ENCODE results near the gene CELF1.

Gene CELF1

GRCh38 chr11:47504910-47505309, 48.0 kb downstream of the CELF1 start:
- TF ChIP-seq, protein P1, sequence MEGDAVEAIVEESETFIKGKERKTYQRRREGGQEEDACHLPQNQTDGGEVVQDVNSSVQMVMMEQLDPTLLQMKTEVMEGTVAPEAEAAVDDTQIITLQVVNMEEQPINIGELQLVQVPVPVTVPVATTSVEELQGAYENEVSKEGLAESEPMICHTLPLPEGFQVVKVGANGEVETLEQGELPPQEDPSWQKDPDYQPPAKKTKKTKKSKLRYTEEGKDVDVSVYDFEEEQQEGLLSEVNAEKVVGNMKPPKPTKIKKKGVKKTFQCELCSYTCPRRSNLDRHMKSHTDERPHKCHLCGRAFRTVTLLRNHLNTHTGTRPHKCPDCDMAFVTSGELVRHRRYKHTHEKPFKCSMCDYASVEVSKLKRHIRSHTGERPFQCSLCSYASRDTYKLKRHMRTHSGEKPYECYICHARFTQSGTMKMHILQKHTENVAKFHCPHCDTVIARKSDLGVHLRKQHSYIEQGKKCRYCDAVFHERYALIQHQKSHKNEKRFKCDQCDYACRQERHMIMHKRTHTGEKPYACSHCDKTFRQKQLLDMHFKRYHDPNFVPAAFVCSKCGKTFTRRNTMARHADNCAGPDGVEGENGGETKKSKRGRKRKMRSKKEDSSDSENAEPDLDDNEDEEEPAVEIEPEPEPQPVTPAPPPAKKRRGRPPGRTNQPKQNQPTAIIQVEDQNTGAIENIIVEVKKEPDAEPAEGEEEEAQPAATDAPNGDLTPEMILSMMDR (IDR thresholded peaks at IDR 0.05; ENCODE audit: insufficient read depth, low read depth, low read length, missing control alignments): no peak
- H3K4me3 ChIP-seq (ENCODE audit: low read depth, low read length): no peak overlapping the region
- DNase-seq (ENCODE audit: low read depth): no peak

- H3K4me3 ChIP-seq (ENCODE audit: low read depth, low read length): no peak overlapping the region
- DNase-seq (ENCODE audit: low read depth): no peak
- TF ChIP-seq, protein P1 (IDR thresholded peaks at IDR 0.05; ENCODE audit: insufficient read depth, low read depth, low read length, missing control alignments): no peak
Measured at GRCh38 chr11:47503227-47503626, 49.7 kb downstream of the CELF1 start.

- no peak for DNase-seq (ENCODE audit: low read depth)
Measured at GRCh38 chr11:47502767-47503166, 50.2 kb downstream of the CELF1 start.

GRCh38 chr11:47501101-47501500, 51.8 kb downstream of the CELF1 start:
- TF ChIP-seq, protein P1 (IDR thresholded peaks at IDR 0.05; ENCODE audit: insufficient read depth, low read depth, low read length, missing control alignments): no peak
- H3K4me3 ChIP-seq (ENCODE audit: low read depth, low read length): no peak overlapping the region

More at GRCh38 chr11:47502767-47503166, 50.2 kb downstream of the CELF1 start:
- no peak overlapping the region for H3K4me3 ChIP-seq (ENCODE audit: low read depth, low read length)
- TF ChIP-seq, protein P1 (IDR thresholded peaks at IDR 0.05; ENCODE audit: insufficient read depth, low read depth, low read length, missing control alignments): no peak

GRCh38 chr11:47500121-47500520, 52.8 kb downstream of the CELF1 start:
- H3K4me3 ChIP-seq (ENCODE audit: low read depth, low read length): no peak overlapping the region
- TF ChIP-seq, protein P1 (IDR thresholded peaks at IDR 0.05; ENCODE audit: insufficient read depth, low read depth, low read length, missing control alignments): no peak
- DNase-seq (ENCODE audit: low read depth): no peak

More at GRCh38 chr11:47501101-47501500, 51.8 kb downstream of the CELF1 start:
- no peak for DNase-seq (ENCODE audit: low read depth)

- no peak overlapping the region for H3K4me3 ChIP-seq (ENCODE audit: low read depth, low read length)
- no peak for DNase-seq (ENCODE audit: low read depth)
- TF ChIP-seq, protein P1 (IDR thresholded peaks at IDR 0.05; ENCODE audit: insufficient read depth, low read depth, low read length, missing control alignments): no peak
Measured at GRCh38 chr11:47499614-47500013, 53.3 kb downstream of the CELF1 start.

DNA sequence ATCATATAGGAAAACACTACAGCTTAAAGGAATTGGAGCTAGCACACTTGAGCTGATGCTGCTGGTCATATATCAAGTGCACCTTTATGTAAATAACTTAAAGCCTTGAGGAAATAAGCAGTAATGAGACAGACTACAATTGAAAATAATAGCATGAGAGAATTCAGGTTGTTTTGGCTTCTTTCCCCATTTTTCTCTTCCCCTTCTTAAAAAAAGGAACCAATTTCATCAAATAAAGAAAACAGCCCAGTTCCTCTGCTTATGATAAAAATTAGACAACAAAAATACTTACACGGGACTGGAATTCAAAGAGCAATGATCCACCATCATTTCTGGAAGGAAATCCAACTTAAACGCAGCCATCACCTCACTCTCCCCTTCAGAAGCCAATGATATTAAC, 53.8 kb downstream of the CELF1 start:
- no peak overlapping the region for H3K4me3 ChIP-seq (ENCODE audit: low read depth, low read length)
- no peak for DNase-seq (ENCODE audit: low read depth)
- TF ChIP-seq, protein P1 (IDR thresholded peaks at IDR 0.05; ENCODE audit: insufficient read depth, low read depth, low read length, missing control alignments): no peak

All from GM12865 (cell line).